OCI-LY1 (cell line): ENCODE measurements around the gene TBC1D9B.

ENCODE experiments used
- H2AFZ ChIP-seq: fragments of 200-600 bp; sonication (generic), shearing (Covaris generic); 2 replicates; pipeline ENCODE4 v1.6.0; 2014; ENCODE audit warnings: antibody characterized with exemption, mild to moderate bottlenecking, low read length
- H3F3A ChIP-seq: fragments of 200-600 bp; sonication (generic), shearing (Covaris generic); 2 replicates; pipeline ENCODE4 v1.6.0; 2014; ENCODE audit warnings: mild to moderate bottlenecking, antibody characterized with exemption, low read length, moderate library complexity; ENCODE audit not compliant: insufficient read depth
- H3K27ac ChIP-seq: fragments of 200-600 bp; sonication (generic); 2 replicates; pipeline ENCODE4 v1.5.1; 2014; ENCODE audit warnings: low read length, mixed run types, mild to moderate bottlenecking, low read depth; ENCODE audit not compliant: poor library complexity, severe bottlenecking
- H3K27me3 ChIP-seq: fragments of 200-600 bp; sonication (generic); 2 replicates; pipeline ENCODE4 v1.6.0; 2014; ENCODE audit warnings: antibody characterized with exemption, mild to moderate bottlenecking, low read length, moderate library complexity; ENCODE audit not compliant: insufficient read depth
- H3K36me3 ChIP-seq: fragments of 200-600 bp; sonication (generic); 2 replicates; pipeline ENCODE4 v1.6.1; 2014; ENCODE audit warnings: mild to moderate bottlenecking, antibody characterized with exemption, low read length, moderate library complexity, mixed read lengths; ENCODE audit not compliant: insufficient read depth
- H3K4me1 ChIP-seq: fragments of 200-600 bp; sonication (generic); 2 replicates; pipeline ENCODE4 v1.5.1; 2014; ENCODE audit warnings: mild to moderate bottlenecking, low read length, moderate library complexity; ENCODE audit not compliant: insufficient read depth, severe bottlenecking
- H3K4me2 ChIP-seq: fragments of 200-600 bp; sonication (generic), shearing (Covaris generic); 2 replicates; pipeline ENCODE4 v1.6.1; 2014; ENCODE audit warnings: low read length
- H3K4me3 ChIP-seq: fragments of 200-600 bp; sonication (generic); 2 replicates; pipeline ENCODE4 v1.5.1; 2014; ENCODE audit warnings: low read length, low read depth, mild to moderate bottlenecking, mixed read lengths; ENCODE audit not compliant: poor library complexity, severe bottlenecking
- H3K79me2 ChIP-seq: fragments of 200-600 bp; shearing (Covaris generic); 2 replicates; pipeline ENCODE4 v1.6.1; 2016; ENCODE audit warnings: mixed run types, low read length, mixed read lengths; ENCODE audit not compliant: insufficient read depth
- H3K9ac ChIP-seq: fragments of 200-600 bp; sonication (generic), shearing (Covaris generic); 2 replicates; pipeline ENCODE4 v1.6.1; 2014; ENCODE audit warnings: mild to moderate bottlenecking, low read length, mixed read lengths
- H3K9me2 ChIP-seq: fragments of 200-600 bp; sonication (generic), shearing (Covaris generic); 2 replicates; pipeline ENCODE4 v1.6.1; 2014; ENCODE audit warnings: low read depth, mild to moderate bottlenecking, low read length, mixed read lengths
- H3K9me3 ChIP-seq: fragments of 200-600 bp; shearing (Covaris generic); 2 replicates; pipeline ENCODE4 v1.6.1; 2014; ENCODE audit warnings: low read length, mixed read lengths
- H4K20me1 ChIP-seq: fragments of 200-600 bp; sonication (generic), shearing (Covaris generic); 2 replicates; pipeline ENCODE4 v1.6.0; 2016; ENCODE audit warnings: mild to moderate bottlenecking, low read length; ENCODE audit not compliant: insufficient read depth
- EZH2 ChIP-seq: fragments of 200-600 bp; sonication (generic), shearing (Covaris generic); IDR thresholded peaks from 2 replicates; pipeline ENCODE4 v1.8.0; 2017; ENCODE audit warnings: borderline replicate concordance, mixed run types, mild to moderate bottlenecking, antibody characterized with exemption, low read length, moderate library complexity, mixed read lengths
- TF ChIP-seq, protein P1 (sequence below): fragments of 200-600 bp; sonication (generic), shearing (Covaris generic); IDR thresholded peaks from 2 replicates; pipeline ENCODE4 v1.5.1; 2017; ENCODE audit warnings: mild to moderate bottlenecking, antibody characterized with exemption, low read length, moderate library complexity, mixed read lengths

TBC1D9B gene

DNA sequence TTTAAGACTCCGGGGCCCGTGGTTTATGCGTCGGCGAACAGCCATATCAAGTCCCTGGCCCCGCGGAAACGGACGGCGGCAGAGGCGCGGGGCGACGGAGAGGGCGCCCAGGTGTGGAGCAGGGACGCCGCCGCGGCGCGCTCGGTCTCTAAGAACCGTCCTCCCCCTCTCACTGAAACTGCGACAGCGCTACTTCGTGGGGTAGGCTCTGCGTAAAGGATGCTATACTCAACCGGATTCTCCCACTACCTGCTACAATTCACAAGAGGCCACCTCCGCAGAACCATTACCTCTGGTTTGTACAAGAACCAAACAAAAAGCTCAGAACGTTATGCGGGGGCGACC is 49.5 kb downstream of the TBC1D9B start:
- peak overlapping the region; percentile 22 for H3K27ac ChIP-seq
- H3K4me1 ChIP-seq, result peaks cover 23% of the 10 kb centered on the region
- no peaks in the 10 kb centered on the region for H3K9me2 ChIP-seq
- H3K9me3 ChIP-seq, result no peaks in the 10 kb centered on the region
- H2AFZ ChIP-seq, result no peak overlapping the region
- peak overlapping the region; percentile 79 for H3K9ac ChIP-seq
- H3K36me3 ChIP-seq, result peaks cover 16% of the 10 kb centered on the region
- H3K4me3 ChIP-seq, result peak overlapping the region; percentile 78
- no peaks in the 10 kb centered on the region for H3K27me3 ChIP-seq
- peaks cover 3% of the 10 kb centered on the region; the same call in 1 of the 2 replicates for H3F3A ChIP-seq
- peak overlapping the region; percentile 74 for H3K4me2 ChIP-seq
- TF ChIP-seq, protein P1, sequence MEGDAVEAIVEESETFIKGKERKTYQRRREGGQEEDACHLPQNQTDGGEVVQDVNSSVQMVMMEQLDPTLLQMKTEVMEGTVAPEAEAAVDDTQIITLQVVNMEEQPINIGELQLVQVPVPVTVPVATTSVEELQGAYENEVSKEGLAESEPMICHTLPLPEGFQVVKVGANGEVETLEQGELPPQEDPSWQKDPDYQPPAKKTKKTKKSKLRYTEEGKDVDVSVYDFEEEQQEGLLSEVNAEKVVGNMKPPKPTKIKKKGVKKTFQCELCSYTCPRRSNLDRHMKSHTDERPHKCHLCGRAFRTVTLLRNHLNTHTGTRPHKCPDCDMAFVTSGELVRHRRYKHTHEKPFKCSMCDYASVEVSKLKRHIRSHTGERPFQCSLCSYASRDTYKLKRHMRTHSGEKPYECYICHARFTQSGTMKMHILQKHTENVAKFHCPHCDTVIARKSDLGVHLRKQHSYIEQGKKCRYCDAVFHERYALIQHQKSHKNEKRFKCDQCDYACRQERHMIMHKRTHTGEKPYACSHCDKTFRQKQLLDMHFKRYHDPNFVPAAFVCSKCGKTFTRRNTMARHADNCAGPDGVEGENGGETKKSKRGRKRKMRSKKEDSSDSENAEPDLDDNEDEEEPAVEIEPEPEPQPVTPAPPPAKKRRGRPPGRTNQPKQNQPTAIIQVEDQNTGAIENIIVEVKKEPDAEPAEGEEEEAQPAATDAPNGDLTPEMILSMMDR, result no peak
- no peak for TF ChIP-seq EZH2
- H3K79me2 ChIP-seq, result 0 out of 2 replicates have a peak, but pooled peaks cover 3% of the 10 kb centered on the region
- no peaks in the 10 kb centered on the region for H4K20me1 ChIP-seq

DNA sequence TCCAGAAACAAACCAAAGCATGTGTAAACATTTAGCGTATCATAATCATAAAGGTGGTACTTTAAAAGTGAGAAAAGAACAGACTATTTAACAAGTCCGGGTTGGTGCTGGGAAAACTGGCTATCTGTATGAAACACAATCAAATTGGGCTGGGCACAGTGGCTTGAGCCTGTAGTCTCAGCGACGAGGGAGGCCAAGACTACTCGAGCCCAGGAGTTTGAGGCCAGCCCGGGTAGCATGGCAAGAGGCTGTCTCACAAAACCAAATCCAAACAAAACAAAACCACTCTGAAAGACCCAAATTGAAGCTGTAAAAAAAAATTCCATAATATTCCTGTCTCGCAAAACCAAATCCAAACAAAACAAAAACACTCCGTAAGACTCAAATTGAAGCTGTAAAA is 53.3 kb downstream of the TBC1D9B start:
- no peaks in the 10 kb centered on the region for H3K27me3 ChIP-seq
- no peak overlapping the region for H3K4me2 ChIP-seq
- H3K4me1 ChIP-seq, result peaks cover 24% of the 10 kb centered on the region
- no peaks in the 10 kb centered on the region for H3F3A ChIP-seq
- 0 out of 2 replicates have a peak, but pooled peaks cover 3% of the 10 kb centered on the region for H3K79me2 ChIP-seq
- no peak overlapping the region for H3K4me3 ChIP-seq
- H3K9ac ChIP-seq, result no peak overlapping the region
- no peaks in the 10 kb centered on the region for H3K9me3 ChIP-seq
- H2AFZ ChIP-seq, result no peak overlapping the region
- H4K20me1 ChIP-seq, result no peaks in the 10 kb centered on the region
- no peaks in the 10 kb centered on the region for H3K9me2 ChIP-seq
- no peak for TF ChIP-seq EZH2
- TF ChIP-seq, protein P1, result no peak
- H3K27ac ChIP-seq, result no peak overlapping the region
- H3K36me3 ChIP-seq, result peaks cover 28% of the 10 kb centered on the region

DNA sequence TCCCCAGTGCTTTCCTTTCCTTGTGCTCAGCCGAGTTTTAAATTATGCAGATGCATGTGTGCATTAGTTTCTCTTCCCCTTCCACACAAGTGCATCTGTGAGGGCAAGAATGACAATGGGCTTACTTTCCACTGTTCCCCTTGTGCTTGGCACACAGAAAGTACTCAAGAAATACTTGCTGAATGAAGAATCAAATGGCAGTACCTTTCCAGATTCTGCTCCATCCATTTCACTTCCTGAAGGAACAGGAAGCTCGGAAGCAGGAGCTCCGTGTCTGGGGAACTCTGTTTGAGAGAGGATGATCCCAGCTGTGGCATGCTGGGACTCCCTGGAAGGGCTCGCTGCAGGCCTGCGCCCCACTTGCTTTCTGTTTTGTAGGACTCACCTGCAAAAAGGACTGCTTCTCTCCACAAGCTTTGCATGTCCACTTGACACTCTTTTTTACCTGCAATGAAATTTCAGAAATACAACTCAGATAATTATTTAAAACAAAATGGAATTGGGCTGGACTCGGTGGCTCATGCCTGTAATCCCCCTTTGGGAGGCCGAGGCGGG is 54.6 kb downstream of the TBC1D9B start:
- Histone ChIP-seq H3K9ac (peak overlapping the region; percentile 18; the same call in 1 of the 2 replicates), H3K9me2 (no peaks in the 10 kb centered on the region), H3K27me3 (no peaks in the 10 kb centered on the region), H3K79me2 (0 out of 2 replicates have a peak, but pooled peaks cover 3% of the 10 kb centered on the region), H3K4me1 (peaks cover 21% of the 10 kb centered on the region), H3K9me3 (no peaks in the 10 kb centered on the region), H3F3A (no peaks in the 10 kb centered on the region), H3K4me2 (peak overlapping the region; percentile 33), H2AFZ (no peak overlapping the region), H3K27ac (peak overlapping the region; percentile 62), H4K20me1 (no peaks in the 10 kb centered on the region), H3K36me3 (peaks cover 35% of the 10 kb centered on the region), H3K4me3 (no peak overlapping the region)
- TF ChIP-seq, protein P1, result no peak
